Measurements from ENCODE around the gene DLG2.

GRCh38 chr11:84383576-84383975 lies 1243.6 kb downstream of the DLG2 start:
- no peak for TF ChIP-seq EP300 (IDR thresholded peaks at IDR 0.05)
- TF ChIP-seq, protein P1, sequence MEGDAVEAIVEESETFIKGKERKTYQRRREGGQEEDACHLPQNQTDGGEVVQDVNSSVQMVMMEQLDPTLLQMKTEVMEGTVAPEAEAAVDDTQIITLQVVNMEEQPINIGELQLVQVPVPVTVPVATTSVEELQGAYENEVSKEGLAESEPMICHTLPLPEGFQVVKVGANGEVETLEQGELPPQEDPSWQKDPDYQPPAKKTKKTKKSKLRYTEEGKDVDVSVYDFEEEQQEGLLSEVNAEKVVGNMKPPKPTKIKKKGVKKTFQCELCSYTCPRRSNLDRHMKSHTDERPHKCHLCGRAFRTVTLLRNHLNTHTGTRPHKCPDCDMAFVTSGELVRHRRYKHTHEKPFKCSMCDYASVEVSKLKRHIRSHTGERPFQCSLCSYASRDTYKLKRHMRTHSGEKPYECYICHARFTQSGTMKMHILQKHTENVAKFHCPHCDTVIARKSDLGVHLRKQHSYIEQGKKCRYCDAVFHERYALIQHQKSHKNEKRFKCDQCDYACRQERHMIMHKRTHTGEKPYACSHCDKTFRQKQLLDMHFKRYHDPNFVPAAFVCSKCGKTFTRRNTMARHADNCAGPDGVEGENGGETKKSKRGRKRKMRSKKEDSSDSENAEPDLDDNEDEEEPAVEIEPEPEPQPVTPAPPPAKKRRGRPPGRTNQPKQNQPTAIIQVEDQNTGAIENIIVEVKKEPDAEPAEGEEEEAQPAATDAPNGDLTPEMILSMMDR (IDR thresholded peaks at IDR 0.05): no peak

Measured in suprapubic skin (tissue), 3 donors.